GM18499 (cell line): Measurements from ENCODE around the gene UBFD1.
"Not testable (repeated sequence)": the region's sequence is repeated elsewhere in the genome, so short reads cannot be mapped to it uniquely, and the experiment has no call there.

ENCODE experiments used
- ATAC-seq: cut with Tn5 transposase; IDR thresholded peaks from one replicate; pipeline ENCODE4 v1.9.1; 2021; ENCODE audit warnings: moderate number of reproducible peaks; ENCODE audit not compliant: insufficient read depth, unreplicated experiment

Gene UBFD1, protein sequence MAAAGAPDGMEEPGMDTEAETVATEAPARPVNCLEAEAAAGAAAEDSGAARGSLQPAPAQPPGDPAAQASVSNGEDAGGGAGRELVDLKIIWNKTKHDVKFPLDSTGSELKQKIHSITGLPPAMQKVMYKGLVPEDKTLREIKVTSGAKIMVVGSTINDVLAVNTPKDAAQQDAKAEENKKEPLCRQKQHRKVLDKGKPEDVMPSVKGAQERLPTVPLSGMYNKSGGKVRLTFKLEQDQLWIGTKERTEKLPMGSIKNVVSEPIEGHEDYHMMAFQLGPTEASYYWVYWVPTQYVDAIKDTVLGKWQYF

DNA sequence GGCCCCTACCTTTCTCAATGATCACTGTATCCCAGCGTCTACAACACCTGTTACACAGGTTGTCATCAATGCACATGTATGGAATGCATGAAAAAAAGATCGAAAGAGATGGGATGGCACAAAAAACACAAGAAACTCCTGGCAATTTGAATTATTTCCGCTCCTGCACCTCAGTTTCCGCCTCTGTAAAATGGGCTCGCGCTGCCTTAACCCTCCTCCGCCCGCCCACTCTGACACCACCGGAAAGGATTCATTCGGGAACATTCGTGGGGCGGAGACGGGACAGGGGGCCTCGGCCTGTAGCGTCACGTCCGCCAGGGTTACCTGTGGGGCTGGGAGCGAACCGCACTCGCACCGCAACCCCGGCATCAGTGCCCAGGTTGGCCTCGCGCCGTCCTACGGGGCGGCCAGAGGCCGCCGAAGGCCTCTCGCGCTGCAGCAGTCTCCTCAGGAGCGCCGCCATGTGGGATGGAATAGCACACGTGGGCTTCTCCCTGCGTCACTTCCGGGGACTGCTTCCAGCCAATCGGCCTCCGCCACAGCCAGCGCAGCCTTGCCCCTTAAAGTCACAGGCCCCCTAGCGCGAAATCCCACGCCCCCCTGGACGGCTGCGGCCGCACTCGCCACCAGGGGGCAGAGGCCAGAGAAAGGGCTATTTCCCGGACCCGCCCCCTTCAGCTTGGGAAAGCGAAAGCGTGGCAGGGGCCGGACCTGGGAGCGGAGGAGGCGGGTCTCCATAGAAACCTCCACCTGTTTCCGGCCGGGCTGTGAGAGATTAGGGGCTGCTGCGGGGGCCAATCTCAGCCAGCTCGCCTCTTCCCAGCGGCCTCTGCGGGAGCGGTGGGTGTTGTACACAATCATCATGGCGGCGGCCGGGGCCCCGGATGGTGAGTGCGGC lies at the start of gene UBFD1, which contains the start of gene EARS2:
UBFD1 (plus strand) TSS at position 847 of the 898 bp plus-strand sequence; CDS start at position 863, 16 bp downstream.
EARS2 (minus strand) TSS at position 470 of the 898 bp plus-strand sequence; CDS start at position 463, 7 bp downstream.
- ATAC-seq: peak; percentile 83

DNA sequence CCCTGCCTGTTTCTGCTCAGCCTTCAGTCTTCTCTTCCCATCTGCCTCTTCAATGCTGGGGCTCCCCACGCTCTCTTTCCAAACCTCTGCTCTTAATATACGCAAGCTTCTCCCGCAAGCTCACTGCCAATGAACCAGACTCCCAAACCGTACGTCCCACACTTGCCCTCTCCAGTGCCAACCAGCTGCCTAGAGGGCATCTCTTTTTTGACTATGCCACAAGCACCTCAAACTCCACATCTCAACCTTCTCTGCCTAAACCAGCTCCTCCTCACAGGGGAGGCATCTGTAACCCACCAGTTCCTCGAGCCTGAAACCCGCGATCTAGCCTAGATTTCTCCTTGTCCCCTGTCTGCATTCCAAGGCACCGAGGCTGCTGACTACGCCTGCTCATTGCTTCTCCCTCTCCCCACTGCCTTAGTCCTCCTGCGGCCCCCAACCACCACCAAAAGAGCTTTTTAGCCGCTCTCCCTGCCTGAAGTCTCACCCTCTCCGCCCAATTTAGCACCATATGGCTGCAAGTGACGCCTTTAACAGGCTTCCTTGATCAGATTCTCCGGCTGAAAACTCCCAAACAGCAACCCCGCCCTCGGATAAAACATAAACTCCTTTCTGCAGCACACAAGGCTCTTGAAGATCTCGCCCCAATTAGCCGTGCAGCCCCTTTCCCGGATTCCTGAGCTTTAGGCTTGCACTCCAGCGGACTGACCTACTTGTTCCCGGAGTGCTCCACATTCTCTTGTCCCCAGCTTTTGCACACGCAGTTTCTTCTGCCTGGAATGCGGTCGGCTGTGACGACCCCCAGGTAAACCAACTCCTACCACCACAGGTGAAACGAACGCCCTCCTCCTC lies 48.7 kb upstream of the UBFD1 start:
- ATAC-seq: no peak

DNA sequence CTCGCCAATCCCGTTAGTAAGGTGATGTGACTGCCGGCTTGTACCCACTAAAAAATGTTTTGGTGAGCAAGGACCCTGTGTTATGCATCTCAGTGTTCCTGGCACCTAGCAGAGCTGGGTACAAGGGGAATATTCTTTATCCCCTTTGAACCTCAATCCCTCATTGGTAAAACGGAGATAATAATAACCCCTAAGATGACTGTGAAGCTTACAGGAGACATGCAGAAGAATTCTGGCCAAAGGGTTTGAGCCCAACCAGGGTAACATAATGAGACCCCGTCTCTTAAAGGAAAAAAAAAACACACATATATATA lies 48.1 kb upstream of the UBFD1 start:
- ATAC-seq: no peak

DNA sequence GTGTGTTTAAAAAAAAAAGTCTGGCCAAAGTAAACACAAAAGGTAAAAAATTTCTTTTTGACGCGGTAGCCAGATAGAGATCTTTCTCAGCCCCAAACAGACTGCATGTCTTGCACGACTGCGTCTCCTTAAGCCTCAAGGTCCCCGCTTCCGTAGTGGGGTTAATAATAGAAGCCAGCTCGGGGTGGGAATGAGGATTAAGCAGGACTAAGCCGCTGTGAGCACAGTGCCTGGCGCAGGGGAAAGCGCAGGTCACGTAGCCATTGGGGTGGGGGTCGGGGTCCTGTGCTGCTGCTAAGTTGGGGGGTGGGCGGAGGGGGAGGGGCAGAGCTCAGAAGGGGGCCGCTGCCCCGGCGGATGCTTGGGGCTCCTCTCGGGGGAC lies 47.8 kb upstream of the UBFD1 start:
- ATAC-seq: no peak

DNA sequence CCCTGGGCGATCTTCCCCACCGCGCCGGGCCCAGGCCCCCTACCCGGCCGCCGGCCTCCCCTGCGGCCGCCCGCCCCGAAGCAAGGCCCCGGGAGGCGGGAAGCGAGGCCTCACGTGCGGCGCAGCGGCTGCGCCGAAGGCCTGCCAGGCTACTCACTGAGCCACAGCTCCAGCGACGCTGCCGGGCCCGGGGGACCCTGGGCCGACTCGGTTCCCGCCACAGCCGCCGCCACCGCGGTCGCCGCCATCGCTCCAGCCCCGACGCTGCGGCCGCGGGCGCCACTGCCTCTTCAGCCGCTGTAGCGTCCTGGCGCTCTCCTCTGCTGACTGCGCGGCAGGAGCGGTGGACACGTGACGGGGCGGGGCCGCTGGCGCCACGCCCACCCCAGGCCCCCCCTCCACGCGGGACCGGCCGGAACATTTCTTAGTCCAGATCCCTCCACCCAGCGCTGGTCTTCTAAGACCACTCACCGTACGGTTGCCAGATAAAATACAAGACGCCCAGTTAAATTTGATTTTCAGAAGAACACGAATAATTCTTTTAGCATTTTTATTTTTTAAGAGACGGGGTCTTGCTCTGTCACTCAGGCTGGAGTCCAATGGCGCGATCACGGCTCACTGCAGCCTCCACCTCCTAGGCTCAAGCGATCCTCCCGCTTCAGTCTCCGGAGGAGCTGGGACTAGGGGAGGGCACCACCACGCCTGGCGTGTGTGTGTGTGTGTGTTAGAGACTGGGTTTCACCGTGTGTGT lies 47.2 kb upstream of the UBFD1 start, which contains the start of gene GGA2:
GGA2 (minus strand) TSS at position 331 of the 751 bp plus-strand sequence; CDS start at position 248, 83 bp downstream.
- no peak for ATAC-seq

DNA sequence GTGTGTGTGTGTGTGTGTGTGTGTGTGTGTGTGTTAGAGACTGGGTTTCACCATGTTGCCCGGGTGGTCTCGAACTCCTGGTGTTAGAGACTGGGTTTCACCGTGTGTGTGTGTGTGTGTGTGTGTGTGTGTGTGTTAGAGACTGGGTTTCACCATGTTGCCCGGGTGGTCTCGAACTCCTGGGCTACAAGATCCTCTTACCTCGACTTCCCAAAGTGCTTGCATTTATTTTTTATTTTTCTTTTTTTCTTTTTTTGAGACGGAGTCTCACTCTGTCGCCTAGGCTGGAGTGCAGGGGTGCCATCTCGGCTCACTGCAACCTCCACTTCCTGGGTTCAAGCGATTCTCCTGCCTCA lies 46.6 kb upstream of the UBFD1 start:
- not testable (repeated sequence) for ATAC-seq

DNA sequence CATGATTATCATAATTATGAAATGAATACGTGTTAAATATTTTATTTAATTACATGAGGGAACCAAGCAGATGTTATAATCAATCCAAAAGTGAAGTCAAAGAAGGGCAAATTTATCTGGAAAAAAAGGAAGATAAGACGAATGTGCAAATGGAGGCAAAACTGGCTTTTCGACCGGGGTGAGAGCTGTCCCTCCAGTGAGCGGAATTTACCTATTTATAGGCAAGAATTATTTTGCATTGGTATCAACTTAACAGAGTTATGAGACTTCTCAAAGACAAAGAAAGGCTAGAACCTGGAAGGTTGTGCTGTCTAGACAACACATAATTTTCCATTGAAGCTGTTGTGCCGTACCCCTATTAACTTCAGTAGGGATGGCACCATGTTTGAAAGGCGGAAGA lies 45.8 kb upstream of the UBFD1 start:
- no peak for ATAC-seq

DNA sequence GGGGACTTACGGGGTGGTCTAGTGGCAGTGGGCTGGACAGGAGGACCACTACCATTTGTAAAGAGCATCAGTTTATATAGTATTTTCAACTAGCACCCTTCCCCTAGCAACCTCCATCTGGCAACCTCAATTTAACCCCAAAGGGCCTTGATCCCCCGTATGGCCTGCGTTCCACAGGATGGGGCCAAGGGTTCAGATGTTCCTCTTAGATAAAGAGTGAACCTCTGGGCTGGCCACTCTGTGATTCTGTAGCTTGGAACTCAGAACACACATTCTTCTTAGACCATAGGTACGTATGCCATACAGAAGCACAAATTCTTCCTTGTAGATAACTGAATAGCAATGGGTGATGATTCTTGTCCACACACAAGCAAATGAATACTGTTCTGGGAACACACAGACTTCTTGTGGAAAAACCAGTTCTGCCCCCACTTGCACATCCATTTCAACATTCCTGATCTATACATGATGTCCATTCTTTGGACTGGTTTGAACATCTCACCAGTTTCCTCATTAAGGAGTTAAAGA lies 45.3 kb upstream of the UBFD1 start:
- ATAC-seq: no peak

DNA sequence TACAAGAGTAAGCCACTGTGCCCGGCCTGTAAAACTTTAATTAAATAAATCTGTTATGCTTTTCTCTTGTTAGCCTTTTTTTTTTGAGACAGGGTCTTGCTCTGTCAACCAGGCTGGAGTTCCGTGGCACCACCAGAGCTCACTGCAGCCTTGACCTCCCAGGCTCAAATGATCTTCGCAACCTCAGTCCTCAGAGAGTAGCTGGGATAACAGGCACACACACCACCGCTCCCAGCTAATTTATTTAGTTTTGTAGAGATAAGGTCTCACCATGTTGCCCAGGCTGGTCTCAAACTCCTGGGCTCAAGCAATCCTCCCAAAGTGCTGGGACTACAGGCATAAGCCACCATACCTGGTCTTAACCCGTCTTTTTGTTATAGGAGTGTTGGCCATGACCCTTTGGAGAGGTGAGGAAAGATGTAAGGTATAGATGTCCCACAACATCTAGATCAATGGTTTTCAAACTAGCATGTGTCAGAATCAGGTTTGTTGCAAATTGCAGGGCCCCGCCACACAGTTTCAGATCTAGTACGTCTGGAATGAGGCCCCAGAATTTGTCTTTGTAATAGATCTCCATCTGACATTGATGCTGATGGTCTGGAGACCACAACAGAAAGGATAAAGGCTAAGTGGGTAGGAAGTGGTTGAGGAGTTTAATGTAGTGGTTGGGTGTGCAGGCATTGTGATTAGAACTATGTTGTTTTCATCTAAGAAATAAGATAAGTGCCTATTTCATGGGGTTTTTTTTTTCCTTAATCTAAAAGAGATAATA lies 43.0 kb upstream of the UBFD1 start:
- no peak for ATAC-seq

DNA sequence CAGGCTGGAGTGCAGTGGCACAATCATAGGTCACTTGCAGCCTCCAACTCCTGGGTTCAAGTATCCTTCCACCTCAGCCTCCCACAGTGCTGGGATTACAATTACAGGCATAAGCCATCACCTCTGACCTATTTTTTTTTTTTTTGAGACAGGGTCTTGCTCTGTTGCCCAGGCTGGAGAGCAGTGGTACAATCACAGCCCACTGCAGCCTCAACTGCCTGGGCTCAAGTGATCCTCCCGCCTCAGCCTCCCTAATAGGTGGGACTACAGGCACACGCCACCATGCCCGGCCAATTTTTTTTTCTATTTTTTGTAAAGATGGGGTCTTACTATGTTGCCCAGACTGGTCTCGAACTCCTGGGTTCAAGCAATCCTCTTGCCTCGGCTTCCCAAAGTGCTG lies 41.6 kb upstream of the UBFD1 start:
- ATAC-seq: no peak

DNA sequence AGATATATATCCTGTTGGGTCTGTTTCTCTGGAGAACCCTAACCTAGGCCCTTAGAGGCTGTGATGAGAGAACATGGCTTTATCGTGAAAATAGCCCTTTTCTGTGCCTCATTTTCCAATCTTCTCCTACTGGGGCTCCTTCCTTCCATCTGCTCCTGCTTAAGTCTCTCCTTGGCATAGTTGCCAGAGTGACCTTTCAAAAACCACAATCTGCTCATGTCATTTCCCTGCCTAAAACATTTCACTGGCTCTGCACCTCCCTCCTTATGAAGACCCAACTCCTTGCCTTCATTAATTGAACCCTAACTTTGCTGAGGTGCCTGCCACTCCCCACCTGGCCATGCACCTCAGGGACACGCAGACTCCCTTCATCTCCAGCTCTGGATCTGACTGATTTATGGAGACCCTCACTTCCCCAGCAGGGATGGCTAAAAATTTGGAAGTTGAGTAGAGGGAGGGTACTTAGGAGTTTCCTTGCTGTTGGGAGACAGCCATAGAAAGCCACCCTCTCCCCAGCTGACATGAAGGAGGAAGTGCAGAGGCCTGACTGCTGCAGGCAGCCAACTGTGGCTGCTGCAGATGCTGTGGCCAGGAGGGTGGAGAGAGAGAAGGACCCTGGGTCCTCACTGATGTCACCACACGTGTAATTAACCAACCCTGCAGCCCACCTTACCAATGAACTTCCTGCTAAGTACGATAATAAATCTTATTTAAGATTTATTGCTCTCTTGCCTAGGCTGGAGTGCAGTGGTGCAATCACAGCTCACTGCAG lies 41.0 kb upstream of the UBFD1 start:
- no peak for ATAC-seq

DNA sequence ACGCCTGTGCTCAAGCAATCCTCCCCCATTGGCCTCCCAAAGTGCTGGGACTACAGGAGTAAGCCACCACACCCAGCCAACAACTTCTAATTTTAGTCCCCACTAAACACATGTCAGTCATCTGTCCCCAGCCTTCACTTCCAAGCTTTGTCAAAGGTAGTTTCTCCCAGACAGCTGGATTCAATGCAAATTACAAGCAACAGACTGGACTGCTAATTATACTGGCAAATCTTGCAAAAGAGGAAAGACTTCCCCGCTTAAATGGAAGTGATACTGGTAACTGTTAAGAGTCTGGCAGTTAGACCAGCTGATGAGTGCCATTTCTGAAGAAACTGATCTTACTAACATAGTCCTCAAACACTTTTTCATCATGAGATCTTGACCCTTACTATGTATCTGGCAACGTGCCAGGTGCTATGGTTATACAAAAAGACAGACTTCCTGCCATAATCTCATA lies 39.1 kb upstream of the UBFD1 start:
- ATAC-seq: no peak

DNA sequence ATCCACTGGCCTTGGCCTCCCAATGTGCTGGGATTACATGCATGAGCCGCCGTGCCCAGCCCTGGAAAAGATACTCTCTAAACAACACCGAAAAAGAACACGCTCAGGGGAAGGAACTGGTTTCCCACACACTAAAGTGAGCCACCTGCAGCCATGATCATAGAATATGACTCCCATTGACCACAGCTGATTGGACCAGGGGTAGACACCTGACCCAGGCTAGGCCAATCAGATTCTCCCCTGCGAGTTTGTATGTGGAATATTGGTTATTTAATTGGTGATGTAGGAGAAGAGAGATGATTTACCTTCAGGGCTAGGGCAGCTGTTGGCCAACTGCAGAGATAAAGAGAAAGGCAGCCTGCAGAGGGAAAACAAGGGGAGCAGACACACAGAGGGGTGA lies 38.2 kb upstream of the UBFD1 start:
- ATAC-seq: no peak

DNA sequence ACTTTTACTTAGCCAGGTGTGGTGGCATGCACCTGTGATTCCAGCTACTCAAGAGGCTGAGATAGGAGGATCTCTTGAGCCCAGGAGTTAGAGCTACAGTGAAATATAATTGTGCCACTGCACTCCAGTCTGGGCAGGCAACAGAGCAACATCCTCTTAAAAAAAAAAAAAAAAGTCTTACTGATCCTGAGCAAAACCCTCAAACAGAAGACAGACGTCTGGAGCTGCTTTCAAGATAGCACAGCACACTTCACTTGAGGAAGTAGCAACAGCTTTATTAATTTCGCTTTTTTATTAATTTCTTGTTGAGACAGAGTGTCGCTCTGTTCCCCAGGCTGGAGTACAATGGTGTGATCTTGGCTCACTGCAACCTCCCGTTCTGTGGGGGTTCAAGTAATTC lies 37.0 kb upstream of the UBFD1 start:
- ATAC-seq: no peak

DNA sequence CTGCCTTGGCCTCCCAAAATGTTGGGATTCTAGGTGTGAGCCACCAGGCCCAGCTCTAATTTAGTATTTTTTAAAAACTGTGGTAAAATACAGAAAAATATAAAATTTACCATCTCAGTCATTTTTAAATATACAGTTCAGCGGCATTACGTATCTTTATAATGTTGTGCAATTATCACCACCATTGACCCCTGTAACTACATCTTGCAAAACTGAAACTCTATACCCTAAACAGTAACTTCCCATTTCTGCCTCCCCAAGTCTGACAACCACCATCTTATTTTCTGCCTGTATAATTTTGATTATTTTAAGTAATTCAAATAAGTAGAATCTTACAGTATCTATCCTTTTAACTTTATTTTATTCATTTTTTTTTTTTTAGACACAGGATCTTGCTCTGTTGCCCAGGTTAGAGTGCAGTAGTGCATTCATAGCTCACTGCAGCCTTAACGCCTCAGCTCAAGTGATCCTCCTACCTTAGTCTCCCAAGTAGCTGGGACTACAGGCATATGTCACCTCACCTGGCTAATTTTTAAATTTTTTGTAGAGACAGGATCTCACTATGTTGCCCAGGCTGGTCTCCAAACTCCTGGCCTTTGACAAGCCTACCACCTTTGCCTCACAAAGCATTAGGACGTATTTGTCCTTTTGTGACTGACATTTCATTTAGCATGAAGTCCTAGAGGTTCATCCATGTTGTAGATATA lies 36.3 kb upstream of the UBFD1 start:
- no peak for ATAC-seq

DNA sequence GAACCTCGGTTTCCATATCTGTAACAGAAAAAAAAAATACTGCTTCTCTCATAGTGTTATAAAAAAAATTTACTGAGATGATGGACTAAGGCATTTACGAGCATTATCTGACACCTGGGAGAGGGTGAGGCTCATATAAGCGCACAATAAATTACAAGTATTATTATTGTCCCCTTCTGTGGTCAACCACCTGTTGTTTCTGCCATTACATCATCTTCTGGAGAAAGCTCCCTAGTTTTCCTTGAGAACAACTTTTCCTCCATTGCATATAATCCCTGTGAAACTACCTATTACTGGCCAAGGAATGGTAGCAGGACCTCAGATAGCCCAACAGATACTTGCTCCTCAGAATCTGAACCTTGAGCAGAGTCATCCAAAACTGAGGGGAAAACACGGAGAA lies 35.6 kb upstream of the UBFD1 start:
- ATAC-seq: no peak

DNA sequence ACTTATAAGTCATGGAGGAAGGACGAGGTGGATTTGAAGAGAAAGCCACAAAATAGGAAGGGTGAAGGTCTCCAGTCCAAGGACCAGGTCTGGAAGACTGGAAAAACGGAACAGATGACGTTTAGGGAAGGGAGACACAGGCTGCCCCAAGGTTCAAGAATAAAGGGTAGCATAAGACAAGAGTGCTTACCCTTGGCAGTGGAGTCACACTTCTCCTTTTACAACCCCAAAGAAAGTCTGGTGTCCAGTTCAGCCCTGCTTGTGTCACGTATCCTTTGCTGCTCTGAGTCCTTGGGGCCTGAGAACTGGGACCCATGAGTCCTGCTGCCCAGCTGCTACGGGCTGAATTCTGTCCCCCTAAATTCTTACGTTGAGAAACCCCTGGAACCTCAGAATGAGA lies 34.2 kb upstream of the UBFD1 start:
- ATAC-seq: no peak
